SIG-M5 treated with dmso at 0.1 percent for 504 hours (cell line): ENCODE data around the gene IFNA4.
"Not testable (repeated sequence)": the region's sequence is repeated elsewhere in the genome, so short reads cannot be mapped to it uniquely, and the experiment has no call there.

ENCODE experiments used
- DNase-seq: peaks from one replicate; lab custom pipeline; 2025; ENCODE audit not compliant: unreplicated experiment; lab: John Stamatoyannopoulos, UW

The IFNA4 gene

GRCh38 chr9:21187487-21187886 lies at the start of gene IFNA4:
Gene IFNA4, minus strand, starts transcription at chr9:21187587. Its CDS starts 56 bp downstream, at chr9:21187531.
- not testable (repeated sequence) for DNase-seq

GRCh38 chr9:21236360-21236714 lies 49.0 kb upstream of the IFNA4 start:
- DNase-seq: not testable (repeated sequence)

- DNase-seq: peak; percentile 76
Measured at GRCh38 chr9:21235468-21236359, 48.3 kb upstream of the IFNA4 start.

GRCh38 chr9:21234153-21234687 lies 46.8 kb upstream of the IFNA4 start:
- DNase-seq: no peak

- DNase-seq: no peak
Measured at GRCh38 chr9:21233258-21233657, 45.9 kb upstream of the IFNA4 start.

- no peak for DNase-seq
Measured at GRCh38 chr9:21228122-21228521, 40.7 kb upstream of the IFNA4 start, which contains the start of gene IFNA17. Gene IFNA17, minus strand, starts transcription at chr9:21228222. Its CDS starts 49 bp downstream, at chr9:21228173.

GRCh38 chr9:21217211-21217610 lies 29.8 kb upstream of the IFNA4 start, which contains the start of gene IFNA16:
Gene IFNA16, minus strand, starts transcription at chr9:21217311. Its CDS starts 6 bp downstream, at chr9:21217305.
- not testable (repeated sequence) for DNase-seq

GRCh38 chr9:21213411-21214326 lies 26.3 kb upstream of the IFNA4 start:
- peak; percentile 38 for DNase-seq

GRCh38 chr9:21212160-21212559 lies 24.8 kb upstream of the IFNA4 start:
- DNase-seq: not testable (repeated sequence)

GRCh38 chr9:21210782-21211181 lies 23.4 kb upstream of the IFNA4 start:
- DNase-seq: not testable (repeated sequence)

- no peak for DNase-seq
Measured at GRCh38 chr9:21210311-21210710, 22.9 kb upstream of the IFNA4 start.

- DNase-seq: not testable (repeated sequence)
Measured at GRCh38 chr9:21207043-21207442, 19.7 kb upstream of the IFNA4 start, which contains the start of gene IFNA10. Gene IFNA10, minus strand, starts transcription at chr9:21207143. Its CDS starts 46 bp downstream, at chr9:21207097.

GRCh38 chr9:21205204-21205603 lies 17.8 kb upstream of the IFNA4 start:
- DNase-seq: no peak

GRCh38 chr9:21202105-21202504 lies 14.7 kb upstream of the IFNA4 start, which contains the start of gene IFNA7:
Gene IFNA7, minus strand, starts transcription at chr9:21202205. Its CDS starts 40 bp downstream, at chr9:21202165.
- not testable (repeated sequence) for DNase-seq

GRCh38 chr9:21194867-21195776 lies 7.7 kb upstream of the IFNA4 start:
- peak; percentile 37 for DNase-seq

- DNase-seq: peak; percentile 59
Measured at GRCh38 chr9:21182810-21183736, 4.3 kb downstream of the IFNA4 start.

GRCh38 chr9:21174671-21175070 lies 12.7 kb downstream of the IFNA4 start:
- DNase-seq: no peak

- no peak for DNase-seq
Measured at GRCh38 chr9:21172156-21172555, 15.2 kb downstream of the IFNA4 start.

- no peak for DNase-seq
Measured at GRCh38 chr9:21171351-21171750, 16.0 kb downstream of the IFNA4 start.
